ENCODE data around the gene SUSD3. TPM values are rescaled to one million over a fixed set of nuclear protein-coding genes. Genes with fewer than 3 reads are reported as not detected.

Gene SUSD3
- total and polyA plus RNA-seq, 4 donors, result 2.0 to 9.7 (median 5.1) TPM

- 84 to 95% methylated on average over 13 of the region's 13 CpGs for WGBS, 2 donors
- Histone ChIP-seq H3K9me3 (ENCODE audit: control insufficient read depth in 4 of 4, insufficient read depth in 3 of 4, low read length in 3 of 4) (no peaks in the 10 kb centered on the region), H3K4me1 (ENCODE audit: control insufficient read depth in 5 of 5, insufficient read depth in 5 of 5, low read length in 5 of 5) (peaks cover 3 to 55% (median 21%) of the 10 kb centered on the region in 5 donors), H3K36me3 (ENCODE audit: control insufficient read depth in 4 of 4, insufficient read depth in 4 of 4, low read length in 4 of 4) (no peaks in the 10 kb centered on the region), H3K27ac (ENCODE audit: low read depth in 1 of 2, low read length in 1 of 2) (peak overlapping the region in 1 of 2 donors; percentile 90), H3K9ac (ENCODE audit: insufficient read depth in 1 of 2, low read length in 2 of 2) (peak overlapping the region in 1 of 2 donors; percentile 23), H3K4me3 (no peak overlapping the region), H3K27me3 (ENCODE audit: control insufficient read depth in 3 of 3, insufficient read depth in 3 of 3, low read length in 2 of 3) (no peaks in the 10 kb centered on the region)
- TF ChIP-seq CTCF (IDR thresholded peaks at IDR 0.05; ENCODE audit: control extremely low read depth, extremely low read depth), result no peak
- DNase-seq (no peak), ATAC-seq (ENCODE audit: insufficient read depth, low FRiP score) (no peak)
These were observed 73.2 kb downstream of the SUSD3 start for GRCh38 chr9:93131599-93132286.

- no peak for TF ChIP-seq CTCF (IDR thresholded peaks at IDR 0.05; ENCODE audit: control extremely low read depth, extremely low read depth)
- ATAC-seq (ENCODE audit: insufficient read depth, low FRiP score), result no peak
These were observed 73.9 kb downstream of the SUSD3 start for GRCh38 chr9:93132287-93132927.

GRCh38 chr9:93132946-93133680 lies 74.6 kb downstream of the SUSD3 start:
- peak; percentile 59 to 65 (median 63) for DNase-seq
- Histone ChIP-seq H3K27me3 (ENCODE audit: control insufficient read depth in 3 of 3, insufficient read depth in 3 of 3, low read length in 2 of 3) (no peaks in the 10 kb centered on the region), H3K4me3 (peak overlapping the region; percentile 53), H3K27ac (ENCODE audit: low read depth in 1 of 2, low read length in 1 of 2) (peak overlapping the region; percentile 81 to 90), H3K36me3 (ENCODE audit: control insufficient read depth in 4 of 4, insufficient read depth in 4 of 4, low read length in 4 of 4) (no peaks in the 10 kb centered on the region), H3K9me3 (ENCODE audit: control insufficient read depth in 4 of 4, insufficient read depth in 3 of 4, low read length in 3 of 4) (no peaks in the 10 kb centered on the region), H3K4me1 (ENCODE audit: control insufficient read depth in 5 of 5, insufficient read depth in 5 of 5, low read length in 5 of 5) (peaks cover 3 to 46% (median 12%) of the 10 kb centered on the region in 5 donors), H3K9ac (ENCODE audit: insufficient read depth in 1 of 2, low read length in 2 of 2) (peak overlapping the region; percentile 65 to 67)
- peak; percentile 1 for ATAC-seq (ENCODE audit: insufficient read depth, low FRiP score)
- no peak for TF ChIP-seq CTCF (IDR thresholded peaks at IDR 0.05; ENCODE audit: control extremely low read depth, extremely low read depth)
- WGBS, 2 donors, result 18 to 31% methylated on average over 21 of the region's 21 CpGs

More at GRCh38 chr9:93132287-93132927, 73.9 kb downstream of the SUSD3 start:
- H3K4me1 ChIP-seq (ENCODE audit: control insufficient read depth in 5 of 5, insufficient read depth in 5 of 5, low read length in 5 of 5), result peaks cover 3 to 48% (median 14%) of the 10 kb centered on the region in 5 donors
- no peaks in the 10 kb centered on the region for H3K9me3 ChIP-seq (ENCODE audit: control insufficient read depth in 4 of 4, insufficient read depth in 3 of 4, low read length in 3 of 4)
- H3K36me3 ChIP-seq (ENCODE audit: control insufficient read depth in 4 of 4, insufficient read depth in 4 of 4, low read length in 4 of 4), result no peaks in the 10 kb centered on the region
- H3K9ac ChIP-seq (ENCODE audit: insufficient read depth in 1 of 2, low read length in 2 of 2), result peak overlapping the region; percentile 17 to 46
- peak; percentile 25 to 71 (median 70) for DNase-seq
- peak overlapping the region; percentile 8 for H3K4me3 ChIP-seq
- H3K27ac ChIP-seq (ENCODE audit: low read depth in 1 of 2, low read length in 1 of 2), result peak overlapping the region; percentile 81 to 90
- H3K27me3 ChIP-seq (ENCODE audit: control insufficient read depth in 3 of 3, insufficient read depth in 3 of 3, low read length in 2 of 3), result no peaks in the 10 kb centered on the region
- 35 to 57% methylated on average over 12 of the region's 12 CpGs for WGBS, 2 donors

Measured in lung (tissue), 12 donors.